ENCODE measurements around the gene MAP3K10.

MAP3K10 gene

GRCh38 chr19:40174092-40174491, 17.1 kb upstream of the MAP3K10 start:
- Histone ChIP-seq H3K4me3 (ENCODE audit: low read depth, low read length) (no peak overlapping the region), H3K36me3 (ENCODE audit: control insufficient read depth, insufficient read depth, low read length) (no peaks in the 10 kb centered on the region), H3K9ac (ENCODE audit: low read depth, low read length) (no peak overlapping the region), H3K27ac (ENCODE audit: low read depth, low read length) (no peak overlapping the region), H3K9me3 (ENCODE audit: control insufficient read depth, insufficient read depth, low read length) (no peaks in the 10 kb centered on the region), H3K27me3 (ENCODE audit: control insufficient read depth, insufficient read depth, low read length) (no peaks in the 10 kb centered on the region), H3K4me1 (ENCODE audit: control insufficient read depth, insufficient read depth, low read length) (no peaks in the 10 kb centered on the region)

GRCh38 chr19:40175820-40176219, 15.4 kb upstream of the MAP3K10 start:
- Histone ChIP-seq H3K4me1 (ENCODE audit: control insufficient read depth, insufficient read depth, low read length) (no peaks in the 10 kb centered on the region), H3K4me3 (ENCODE audit: low read depth, low read length) (no peak overlapping the region), H3K9me3 (ENCODE audit: control insufficient read depth, insufficient read depth, low read length) (no peaks in the 10 kb centered on the region), H3K27ac (ENCODE audit: low read depth, low read length) (no peak overlapping the region), H3K9ac (ENCODE audit: low read depth, low read length) (no peak overlapping the region), H3K36me3 (ENCODE audit: control insufficient read depth, insufficient read depth, low read length) (no peaks in the 10 kb centered on the region), H3K27me3 (ENCODE audit: control insufficient read depth, insufficient read depth, low read length) (no peaks in the 10 kb centered on the region)

GRCh38 chr19:40177286-40178070, 13.7 kb upstream of the MAP3K10 start:
- no peak overlapping the region for H3K9ac ChIP-seq (ENCODE audit: low read depth, low read length)
- H3K4me1 ChIP-seq (ENCODE audit: control insufficient read depth, insufficient read depth, low read length), result no peaks in the 10 kb centered on the region
- no peaks in the 10 kb centered on the region for H3K9me3 ChIP-seq (ENCODE audit: control insufficient read depth, insufficient read depth, low read length)
- no peaks in the 10 kb centered on the region for H3K36me3 ChIP-seq (ENCODE audit: control insufficient read depth, insufficient read depth, low read length)
- H3K27ac ChIP-seq (ENCODE audit: low read depth, low read length), result no peak overlapping the region
- H3K4me3 ChIP-seq (ENCODE audit: low read depth, low read length), result no peak overlapping the region
- no peaks in the 10 kb centered on the region for H3K27me3 ChIP-seq (ENCODE audit: control insufficient read depth, insufficient read depth, low read length)

- H3K27me3 ChIP-seq (ENCODE audit: control insufficient read depth, insufficient read depth, low read length), result no peaks in the 10 kb centered on the region
- H3K9ac ChIP-seq (ENCODE audit: low read depth, low read length), result no peak overlapping the region
- no peaks in the 10 kb centered on the region for H3K36me3 ChIP-seq (ENCODE audit: control insufficient read depth, insufficient read depth, low read length)
Measured at GRCh38 chr19:40178756-40179155, 12.5 kb upstream of the MAP3K10 start.

GRCh38 chr19:40184273-40184672, 7.0 kb upstream of the MAP3K10 start:
- Histone ChIP-seq H3K9ac (ENCODE audit: low read depth, low read length) (no peak overlapping the region), H3K27me3 (ENCODE audit: control insufficient read depth, insufficient read depth, low read length) (no peaks in the 10 kb centered on the region), H3K9me3 (ENCODE audit: control insufficient read depth, insufficient read depth, low read length) (no peaks in the 10 kb centered on the region), H3K4me1 (ENCODE audit: control insufficient read depth, insufficient read depth, low read length) (no peaks in the 10 kb centered on the region), H3K27ac (ENCODE audit: low read depth, low read length) (no peak overlapping the region), H3K4me3 (ENCODE audit: low read depth, low read length) (no peak overlapping the region), H3K36me3 (ENCODE audit: control insufficient read depth, insufficient read depth, low read length) (no peaks in the 10 kb centered on the region)

More at GRCh38 chr19:40178756-40179155, 12.5 kb upstream of the MAP3K10 start:
- Histone ChIP-seq H3K4me3 (ENCODE audit: low read depth, low read length) (no peak overlapping the region), H3K4me1 (ENCODE audit: control insufficient read depth, insufficient read depth, low read length) (no peaks in the 10 kb centered on the region), H3K27ac (ENCODE audit: low read depth, low read length) (no peak overlapping the region), H3K9me3 (ENCODE audit: control insufficient read depth, insufficient read depth, low read length) (no peaks in the 10 kb centered on the region)

GRCh38 chr19:40191836-40192646, 815 bp downstream of the MAP3K10 start:
- Histone ChIP-seq H3K9me3 (ENCODE audit: control insufficient read depth, insufficient read depth, low read length) (no peaks in the 10 kb centered on the region), H3K4me1 (ENCODE audit: control insufficient read depth, insufficient read depth, low read length) (peaks cover 12% of the 10 kb centered on the region; the same call in 1 of the 2 replicates), H3K4me3 (ENCODE audit: low read depth, low read length) (peak overlapping the region; percentile 99), H3K36me3 (ENCODE audit: control insufficient read depth, insufficient read depth, low read length) (no peaks in the 10 kb centered on the region), H3K27ac (ENCODE audit: low read depth, low read length) (no peak overlapping the region), H3K9ac (ENCODE audit: low read depth, low read length) (no peak overlapping the region), H3K27me3 (ENCODE audit: control insufficient read depth, insufficient read depth, low read length) (no peaks in the 10 kb centered on the region)

- no peaks in the 10 kb centered on the region for H3K27me3 ChIP-seq (ENCODE audit: control insufficient read depth, insufficient read depth, low read length)
- no peak overlapping the region for H3K27ac ChIP-seq (ENCODE audit: low read depth, low read length)
- no peaks in the 10 kb centered on the region for H3K36me3 ChIP-seq (ENCODE audit: control insufficient read depth, insufficient read depth, low read length)
- no peak overlapping the region for H3K9ac ChIP-seq (ENCODE audit: low read depth, low read length)
- H3K4me3 ChIP-seq (ENCODE audit: low read depth, low read length), result 0 out of 2 replicates have a peak overlapping the region, but pooled peaks have one; percentile 10
- H3K9me3 ChIP-seq (ENCODE audit: control insufficient read depth, insufficient read depth, low read length), result no peaks in the 10 kb centered on the region
- H3K4me1 ChIP-seq (ENCODE audit: control insufficient read depth, insufficient read depth, low read length), result peaks cover 12% of the 10 kb centered on the region; the same call in 1 of the 2 replicates
Measured at GRCh38 chr19:40192758-40193586, 1.7 kb downstream of the MAP3K10 start.

- no peaks in the 10 kb centered on the region for H3K27me3 ChIP-seq (ENCODE audit: control insufficient read depth, insufficient read depth, low read length)
- no peak overlapping the region for H3K27ac ChIP-seq (ENCODE audit: low read depth, low read length)
- peaks cover 12% of the 10 kb centered on the region; the same call in 1 of the 2 replicates for H3K4me1 ChIP-seq (ENCODE audit: control insufficient read depth, insufficient read depth, low read length)
- H3K4me3 ChIP-seq (ENCODE audit: low read depth, low read length), result no peak overlapping the region
- no peaks in the 10 kb centered on the region for H3K9me3 ChIP-seq (ENCODE audit: control insufficient read depth, insufficient read depth, low read length)
- no peak overlapping the region for H3K9ac ChIP-seq (ENCODE audit: low read depth, low read length)
- no peaks in the 10 kb centered on the region for H3K36me3 ChIP-seq (ENCODE audit: control insufficient read depth, insufficient read depth, low read length)
Measured at GRCh38 chr19:40193587-40193849, 2.3 kb downstream of the MAP3K10 start.

- H3K4me1 ChIP-seq (ENCODE audit: control insufficient read depth, insufficient read depth, low read length), result no peaks in the 10 kb centered on the region
Measured at GRCh38 chr19:40198272-40198990, 7.2 kb downstream of the MAP3K10 start.

GRCh38 chr19:40200341-40201099, 9.3 kb downstream of the MAP3K10 start:
- H3K36me3 ChIP-seq (ENCODE audit: control insufficient read depth, insufficient read depth, low read length), result peaks cover 7% of the 10 kb centered on the region
- H3K4me1 ChIP-seq (ENCODE audit: control insufficient read depth, insufficient read depth, low read length), result no peaks in the 10 kb centered on the region
- no peaks in the 10 kb centered on the region for H3K9me3 ChIP-seq (ENCODE audit: control insufficient read depth, insufficient read depth, low read length)
- H3K27me3 ChIP-seq (ENCODE audit: control insufficient read depth, insufficient read depth, low read length), result no peaks in the 10 kb centered on the region
- H3K9ac ChIP-seq (ENCODE audit: low read depth, low read length), result no peak overlapping the region
- no peak overlapping the region for H3K27ac ChIP-seq (ENCODE audit: low read depth, low read length)
- H3K4me3 ChIP-seq (ENCODE audit: low read depth, low read length), result no peak overlapping the region

More at GRCh38 chr19:40198272-40198990, 7.2 kb downstream of the MAP3K10 start:
- no peaks in the 10 kb centered on the region for H3K27me3 ChIP-seq (ENCODE audit: control insufficient read depth, insufficient read depth, low read length)
- no peak overlapping the region for H3K4me3 ChIP-seq (ENCODE audit: low read depth, low read length)
- H3K27ac ChIP-seq (ENCODE audit: low read depth, low read length), result no peak overlapping the region
- H3K9me3 ChIP-seq (ENCODE audit: control insufficient read depth, insufficient read depth, low read length), result no peaks in the 10 kb centered on the region
- H3K36me3 ChIP-seq (ENCODE audit: control insufficient read depth, insufficient read depth, low read length), result peaks cover 3% of the 10 kb centered on the region
- H3K9ac ChIP-seq (ENCODE audit: low read depth, low read length), result no peak overlapping the region
